ENCODE results near the gene GAS7. TPM values are rescaled to one million over a fixed set of nuclear protein-coding genes. Genes with fewer than 3 reads are reported as not detected.

Gene GAS7
- total RNA-seq, 1 experiment from 2014 or later = 6.0 TPM

- H2BK5ac ChIP-seq (ENCODE audit: insufficient read length, low read length) = no peak overlapping the region
- WGBS (ENCODE audit: extremely low coverage, insufficient read length, low lambda C conversion rate) = no CpG with 5 or more reads among the region's 8 CpGs
- H4K5ac ChIP-seq (ENCODE audit: insufficient read length, low read depth, low read length) = no peak overlapping the region
- no peaks in the 10 kb centered on the region for H3K27me3 ChIP-seq (ENCODE audit: insufficient read depth, low read length)
- Mint-ChIP-seq H3K27ac (peak overlapping the region in 2 of 3 experiments; percentile 70 to 85; a peak in 4 of 7 replicates), H3K36me3 (ENCODE audit: insufficient read depth in 1 of 3, low read depth in 3 of 3) (no peaks in the 10 kb centered on the region; a peak in 1 of 7 replicates), H3K9me3 (no peaks in the 10 kb centered on the region), H3K27me3 (ENCODE audit: low read depth) (peaks cover 7% of the 10 kb centered on the region), H3K4me1 (peaks cover 54 to 56% of the 10 kb centered on the region in 2 experiments), H3K4me3 (peak overlapping the region in 1 of 2 experiments; percentile 58; a peak in 2 of 5 replicates)
- peaks cover 11% of the 10 kb centered on the region; the same call in 1 of the 2 replicates for H3K4me1 ChIP-seq (ENCODE audit: insufficient read depth, low read length)
- H3K9me3 ChIP-seq (ENCODE audit: control insufficient read depth, low read depth, low read length) = no peaks in the 10 kb centered on the region
- peak overlapping the region; percentile 14 for H3K4me2 ChIP-seq (ENCODE audit: insufficient read depth, insufficient read length, low read length)
- no peak overlapping the region for H3K9ac ChIP-seq (ENCODE audit: extremely low read depth, insufficient read length, low read length)
- H3K79me1 ChIP-seq (ENCODE audit: insufficient read depth, low read depth, low read length, poor library complexity, severe bottlenecking) = no peaks in the 10 kb centered on the region
- H3K23ac ChIP-seq (ENCODE audit: insufficient read length, low read depth, low read length) = no peak overlapping the region
- no peak overlapping the region for H4K8ac ChIP-seq (replicated peaks; ENCODE audit: insufficient read length, low read depth, low read length)
- no peak overlapping the region for H2BK15ac ChIP-seq (ENCODE audit: low read depth, low read length)
- no peak for DNase-seq
- no peak overlapping the region for H2AFZ ChIP-seq (ENCODE audit: low read length)
- no peak overlapping the region for H2BK20ac ChIP-seq (ENCODE audit: low read depth, low read length, poor library complexity, severe bottlenecking)
- no peak overlapping the region for H3K14ac ChIP-seq (ENCODE audit: insufficient read depth, low read length)
- 0 out of 2 replicates have a peak, but pooled peaks cover 2% of the 10 kb centered on the region for H3K79me2 ChIP-seq (ENCODE audit: insufficient read depth, low read length)
- no peak overlapping the region for H4K91ac ChIP-seq (ENCODE audit: insufficient read length, low read depth, low read length)
- TF ChIP-seq CTCF (conservative IDR thresholded peaks at IDR 0.05) = no peak
- H4K20me1 ChIP-seq (ENCODE audit: control insufficient read depth, insufficient read depth, insufficient read length) = no peaks in the 10 kb centered on the region
- H3T11ph ChIP-seq (ENCODE audit: low read length) = no peak overlapping the region
- H2AK5ac ChIP-seq (ENCODE audit: insufficient read length, low read length) = no peak overlapping the region
- H3K27ac ChIP-seq (ENCODE audit: insufficient read length, low read depth, low read length) = no peak overlapping the region
- H3K4ac ChIP-seq (ENCODE audit: low read depth, low read length) = no peak overlapping the region
- H2BK12ac ChIP-seq (ENCODE audit: insufficient read length, low read depth, low read length) = no peak overlapping the region
- no peak overlapping the region for H3K18ac ChIP-seq (ENCODE audit: insufficient read length, low read depth, low read length)
- H2BK120ac ChIP-seq (ENCODE audit: low read depth, low read length, poor library complexity, severe bottlenecking) = no peak overlapping the region
- no peak overlapping the region for H3K56ac ChIP-seq (ENCODE audit: insufficient read length, low read depth, low read length)
- H3K23me2 ChIP-seq (ENCODE audit: insufficient read length, low read depth, low read length, poor library complexity, severe bottlenecking) = no peaks in the 10 kb centered on the region
These were observed 19.9 kb downstream of the GAS7 start for GRCh38 chr17:10178506-10178991.
